Measurements from ENCODE around the gene TSPAN14.

Gene TSPAN14

GRCh38 chr10:80554050-80554449, 99.9 kb downstream of the TSPAN14 start:
- no peak for DNase-seq

GRCh38 chr10:80555415-80555814, 101.3 kb downstream of the TSPAN14 start:
- no peak for DNase-seq

DNA sequence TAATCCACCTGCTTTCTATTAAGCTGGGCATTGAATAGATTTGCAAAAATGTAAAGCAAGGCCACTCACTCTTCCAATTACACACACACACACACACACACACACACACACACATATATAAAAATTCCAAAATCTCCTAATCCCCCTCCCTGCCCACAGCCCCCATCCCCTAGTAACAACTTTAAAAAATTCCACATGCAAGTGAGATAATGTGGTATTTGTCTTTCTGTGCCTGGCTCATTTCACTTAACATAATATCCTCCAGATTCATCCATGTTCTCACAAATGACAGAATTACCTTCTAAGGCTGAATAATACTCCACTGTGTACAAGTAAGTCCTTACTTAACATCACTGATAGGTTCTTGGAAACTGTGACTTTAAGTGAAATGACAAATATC, 107.8 kb downstream of the TSPAN14 start:
- no peak for DNase-seq

GRCh38 chr10:80567292-80567691, 113.2 kb downstream of the TSPAN14 start:
- DNase-seq: no peak

DNA sequence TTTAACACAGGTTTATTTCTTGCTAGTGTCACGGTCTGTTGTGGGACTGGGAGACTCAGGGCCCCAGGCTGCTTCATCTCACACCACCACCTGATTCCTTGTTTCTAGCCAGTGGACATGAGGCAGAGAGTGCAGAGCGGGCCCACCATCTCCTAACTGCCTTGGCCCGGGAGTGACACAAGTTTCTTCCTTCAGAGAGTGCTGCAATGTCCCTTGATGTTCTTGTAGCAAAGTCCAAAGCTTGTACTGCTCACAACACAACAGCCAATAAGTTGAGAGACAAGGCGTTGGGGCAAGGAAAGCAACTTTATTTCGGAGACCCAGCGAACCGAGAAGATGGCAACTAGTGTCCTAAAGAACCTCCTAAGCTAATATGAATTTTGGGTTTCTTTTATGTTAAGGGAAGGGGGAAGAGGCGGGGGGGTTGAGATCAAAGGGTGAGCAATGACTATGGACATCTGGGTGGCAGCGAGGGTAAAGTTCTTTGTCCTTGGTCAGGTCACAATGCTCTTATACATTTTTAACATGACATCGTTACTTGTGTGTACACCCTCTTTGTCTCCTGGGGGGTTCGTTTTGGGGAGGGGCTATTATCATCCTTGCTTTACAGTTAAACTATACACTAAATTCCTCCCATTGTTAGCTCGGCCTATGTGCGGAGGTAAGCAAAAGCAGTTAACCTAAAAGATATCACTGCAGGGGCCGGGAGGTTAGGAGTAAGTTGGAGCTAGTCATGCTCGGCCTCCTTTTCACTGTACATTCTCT, 115.2 kb downstream of the TSPAN14 start:
- DNase-seq: no peak

DNA sequence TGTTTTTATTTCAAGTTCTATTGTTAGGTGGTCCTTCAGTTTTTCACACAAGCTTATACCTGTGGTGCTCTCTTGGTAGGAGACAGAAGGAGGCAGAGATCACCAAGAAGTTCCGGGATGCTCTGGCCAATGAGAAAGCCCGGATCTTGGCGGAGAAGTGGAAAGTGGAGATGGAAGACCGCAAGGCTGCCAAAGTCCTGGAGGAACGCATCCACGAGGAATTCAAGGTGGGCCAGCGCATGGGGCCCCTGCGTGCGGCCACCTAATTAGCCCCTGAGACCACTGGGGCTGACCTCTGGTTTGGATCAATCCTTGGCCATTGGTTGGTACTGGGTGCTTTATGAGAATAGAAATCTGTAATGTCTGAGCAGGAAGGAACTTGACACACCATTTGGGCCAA, 117.2 kb downstream of the TSPAN14 start:
- DNase-seq: no peak

- no peak for DNase-seq
Observed at GRCh38 chr10:80579181-80579763, 125.2 kb downstream of the TSPAN14 start.

- DNase-seq: no peak
Observed at GRCh38 chr10:80579849-80580637, 125.9 kb downstream of the TSPAN14 start.

GRCh38 chr10:80580638-80581468, 126.7 kb downstream of the TSPAN14 start:
- no peak for DNase-seq

DNA sequence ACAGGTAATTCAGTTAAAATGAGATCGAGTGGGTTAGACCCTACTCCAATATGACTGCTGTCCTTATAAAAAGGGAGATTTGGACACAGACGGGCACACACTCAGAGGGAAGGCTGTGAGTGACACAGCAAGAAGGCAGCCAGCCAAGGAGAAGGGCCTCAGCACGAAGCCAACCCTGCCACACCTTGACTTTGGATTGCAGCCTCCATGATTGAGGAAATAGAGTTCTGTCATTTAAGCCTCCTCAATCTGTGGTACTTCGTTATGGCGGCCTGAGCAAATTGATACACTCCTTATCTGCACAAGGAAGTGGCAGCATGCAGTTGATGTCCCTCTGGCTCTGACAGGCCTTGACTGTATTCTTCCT, 127.3 kb downstream of the TSPAN14 start:
- no peak for DNase-seq

- no peak for DNase-seq
Observed at GRCh38 chr10:80582286-80582960, 128.3 kb downstream of the TSPAN14 start.

Data from activated T-cell treated with anti-CD3 and anti-CD28 coated beads, Interleukin-2, amount 50 U/mL, for 1 hour (primary cell).